Liver (tissue), 9 donors: Measurements from ENCODE around the gene SNRNP27. TPM values are rescaled to one million over a fixed set of nuclear protein-coding genes. Genes with fewer than 3 reads are reported as not detected.

ENCODE experiments used
- DNase-seq: peaks from one replicate; pipeline ENCODE4 v3.0.0-alpha.2; 2017; ENCODE audit warnings: low spot score
- H3K27ac ChIP-seq, 2 donors: one replicate each; pipeline ENCODE4 v1.7.0; 2013; ENCODE audit warnings: inconsistent platforms in 2 of 2, low read length in 2 of 2, control low read depth in 1 of 2, low read depth in 1 of 2, mild to moderate bottlenecking in 1 of 2
- H3K27me3 ChIP-seq, 4 donors: one replicate each; pipeline versions ENCODE4 v1.6.1 to v1.7.0; 2013; ENCODE audit warnings: low read length in 3 of 4, inconsistent platforms in 1 of 4, mild to moderate bottlenecking in 1 of 4, moderate library complexity in 1 of 4; ENCODE audit not compliant: control insufficient read depth in 4 of 4, insufficient read depth in 4 of 4
- H3K36me3 ChIP-seq, 4 donors: one replicate each; pipeline versions ENCODE4 v1.6.1 to v1.7.0; 2013; ENCODE audit warnings: low read length in 3 of 4, mild to moderate bottlenecking in 3 of 4, low read depth in 1 of 4, moderate library complexity in 1 of 4; ENCODE audit not compliant: control insufficient read depth in 4 of 4, insufficient read depth in 3 of 4
- H3K4me1 ChIP-seq, 4 donors: one replicate each; pipeline versions ENCODE4 v1.6.1 to v1.7.0; 2013; ENCODE audit warnings: low read length in 3 of 4, mild to moderate bottlenecking in 3 of 4, moderate library complexity in 1 of 4; ENCODE audit not compliant: control insufficient read depth in 4 of 4, insufficient read depth in 4 of 4
- H3K4me3 ChIP-seq, 3 donors: one replicate each; pipeline versions ENCODE4 v1.6.1 to v1.7.0; 2013; ENCODE audit warnings: low read length in 3 of 3, control low read depth in 1 of 3, low read depth in 1 of 3, mild to moderate bottlenecking in 1 of 3
- H3K9ac ChIP-seq, 2 donors: one replicate each; pipeline ENCODE4 v1.7.0; 2013; ENCODE audit warnings: low read length in 2 of 2, mild to moderate bottlenecking in 2 of 2, moderate library complexity in 2 of 2, control low read depth in 1 of 2, low read depth in 1 of 2
- H3K9me3 ChIP-seq, 4 donors: one replicate each; pipeline versions ENCODE4 v1.6.1 to v1.7.0; 2013; ENCODE audit warnings: low read length in 3 of 4; ENCODE audit not compliant: control insufficient read depth in 4 of 4
- CTCF ChIP-seq: fragments of 150-350 bp; IDR thresholded peaks from 2 replicates; pipeline ENCODE4 v1.5.1; 2017; ENCODE audit warnings: improper control_type of control experiment, low read depth, low read length; ENCODE audit not compliant: missing input control
- EGR1 ChIP-seq, 2 donors: IDR thresholded peaks; 2 replicates each; pipeline ENCODE4 v1.6.1; 2016 to 2018; ENCODE audit warnings: antibody characterized with exemption in 2 of 2, low read depth in 2 of 2
- FOXA1 ChIP-seq: IDR thresholded peaks from 2 replicates; pipeline ENCODE4 v1.6.1; 2016; ENCODE audit warnings: antibody characterized with exemption
- FOXA2 ChIP-seq: IDR thresholded peaks from 2 replicates; pipeline ENCODE4 v1.6.1; 2016; ENCODE audit warnings: antibody characterized with exemption
- GABPA ChIP-seq, 2 donors: IDR thresholded peaks in 1 of 2; conservative IDR thresholded peaks in 1 of 2; 2 replicates each; pipeline ENCODE4 v1.6.1; 2016; ENCODE audit warnings: antibody characterized with exemption in 2 of 2, mild to moderate bottlenecking in 1 of 2, moderate library complexity in 1 of 2
- HNF4A ChIP-seq, 2 donors: conservative IDR thresholded peaks; 2 replicates each; pipeline ENCODE4 v1.6.1; 2016; ENCODE audit warnings: antibody characterized with exemption in 2 of 2, mild to moderate bottlenecking in 2 of 2
- HNF4G ChIP-seq: IDR thresholded peaks from 2 replicates; pipeline ENCODE4 v1.6.1; 2016; ENCODE audit warnings: antibody characterized with exemption
- JUND ChIP-seq, 2 donors: IDR thresholded peaks; 2 replicates each; pipeline ENCODE4 v1.6.1; 2016; ENCODE audit warnings: antibody characterized with exemption in 2 of 2
- MAX ChIP-seq: IDR thresholded peaks from 2 replicates; pipeline ENCODE4 v1.6.1; 2016; ENCODE audit warnings: antibody characterized with exemption
- NR2F2 ChIP-seq: IDR thresholded peaks from 2 replicates; pipeline ENCODE4 v1.6.1; 2016; ENCODE audit warnings: antibody characterized with exemption
- RAD21 ChIP-seq, 2 donors: IDR thresholded peaks; 2 replicates each; pipeline ENCODE4 v1.6.1; 2016; ENCODE audit warnings: antibody characterized with exemption in 2 of 2, mild to moderate bottlenecking in 2 of 2
- REST ChIP-seq: IDR thresholded peaks from 2 replicates; pipeline ENCODE4 v1.6.1; 2016; ENCODE audit warnings: antibody characterized with exemption, mild to moderate bottlenecking
- RXRA ChIP-seq, 2 donors: IDR thresholded peaks; 2 replicates each; pipeline ENCODE4 v1.6.1; 2017 to 2018; ENCODE audit warnings: antibody characterized with exemption in 2 of 2, mild to moderate bottlenecking in 1 of 2
- SP1 ChIP-seq: IDR thresholded peaks from 2 replicates; pipeline ENCODE4 v1.6.1; 2018; ENCODE audit warnings: antibody characterized with exemption, mild to moderate bottlenecking
- TAF1 ChIP-seq: conservative IDR thresholded peaks from 2 replicates; pipeline ENCODE4 v1.6.1; 2016; ENCODE audit warnings: antibody characterized with exemption, mild to moderate bottlenecking
- YY1 ChIP-seq: IDR thresholded peaks from 2 replicates; pipeline ENCODE4 v1.6.1; 2016; ENCODE audit warnings: antibody characterized with exemption, mild to moderate bottlenecking
- WGBS: extraction: QIAGEN DNeasy Blood & Tissue Kit; methylation state at CpG from one replicate; pipeline ENCODE4 v1.1.7; 2013; 5-methylcytosine and 5-hydroxymethylcytosine counted together
- polyA plus RNA-seq, 2 donors: library from polyadenylated mRNA; stranded (reverse) in 1 of 2; unstranded in 1 of 2; fragments of 200-250 nt in 1 of 2; fragments of >200 nt in 1 of 2; fragmentation: Nextera tagmentation in 1 of 2; extraction: Ambion mirVana in 1 of 2; gene quantifications; one replicate each; pipeline versions ENCODE4 v1.2.1 to v1.2.3, GENCODE V29; 2013 to 2015
- total RNA-seq, 2 donors: library from RNA; depleted of rRNA; stranded (reverse); fragments of >200 nt; gene quantifications; one replicate each; pipeline ENCODE4 v1.2.3, GENCODE V29; 2014
- TF ChIP-seq, protein P1 (sequence below): IDR thresholded peaks from 2 replicates; pipeline ENCODE4 v1.6.1; 2016; ENCODE audit warnings: antibody characterized with exemption
- donor health status: healthy.
- donor health status: healthy.
- donor health status: healthy.
- donor health status: healthy.
- donor health status: healthy.

Gene SNRNP27
- total and polyA plus RNA-seq, 4 donors = 16.8 to 28.7 (median 20.0) TPM

DNA sequence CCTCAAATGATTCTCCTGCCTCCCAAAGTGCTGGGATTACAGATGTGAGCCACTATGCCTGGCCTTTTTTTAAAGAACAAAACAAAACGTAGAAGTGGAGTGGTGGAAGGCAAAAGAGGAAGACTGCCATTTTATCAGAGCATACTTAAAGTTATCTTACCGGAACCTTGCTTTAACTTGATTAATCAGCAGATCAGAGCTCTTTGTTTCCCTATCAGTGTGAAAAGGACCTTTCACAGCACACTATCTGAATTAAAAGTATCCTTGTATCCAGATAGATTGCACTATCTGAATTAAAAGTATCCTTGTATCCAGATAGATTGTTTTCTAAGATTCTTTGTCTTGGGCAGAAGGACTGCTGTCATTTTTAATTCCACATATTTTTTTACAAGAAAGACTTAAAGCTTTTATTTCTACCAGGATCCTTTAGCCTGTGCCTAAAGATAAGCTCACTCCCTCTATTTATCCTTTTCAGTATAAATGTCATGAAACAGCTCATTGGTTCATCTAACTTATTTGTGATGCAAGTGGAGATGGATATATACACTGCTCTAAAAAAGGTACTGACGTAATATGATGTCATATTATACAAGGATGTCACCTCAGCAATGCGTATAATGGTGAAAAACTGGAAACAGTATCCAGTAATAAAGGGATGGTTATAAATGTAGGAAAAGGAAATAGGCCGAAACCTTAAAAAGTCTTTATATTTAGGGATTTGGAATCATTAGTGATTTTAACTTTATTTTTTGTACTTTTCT is 46.5 kb upstream of the SNRNP27 start:
- H3K27ac ChIP-seq = no peak overlapping the region
- no peak for DNase-seq
- WGBS = 96% methylated on average over 5 of the region's 5 CpGs
- no peaks in the 10 kb centered on the region for H3K9me3 ChIP-seq
- H3K27me3 ChIP-seq = no peaks in the 10 kb centered on the region
- TF ChIP-seq HNF4G (no peak), FOXA2 (no peak), NR2F2 (no peak), CTCF (no peak), RXRA (IDR thresholded peaks at IDR 0.05) (no peak), MAX (no peak), FOXA1 (no peak), GABPA (IDR thresholded peaks at IDR 0.05 in 1 of 2, conservative IDR thresholded peaks at IDR 0.05 in 1 of 2) (no peak), YY1 (no peak), HNF4A (conservative IDR thresholded peaks at IDR 0.05) (no peak), JUND (IDR thresholded peaks at IDR 0.05) (no peak), TAF1 (no peak), RAD21 (IDR thresholded peaks at IDR 0.05) (no peak)
- TF ChIP-seq, protein P1, sequence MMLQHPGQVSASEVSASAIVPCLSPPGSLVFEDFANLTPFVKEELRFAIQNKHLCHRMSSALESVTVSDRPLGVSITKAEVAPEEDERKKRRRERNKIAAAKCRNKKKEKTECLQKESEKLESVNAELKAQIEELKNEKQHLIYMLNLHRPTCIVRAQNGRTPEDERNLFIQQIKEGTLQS = no peak
- no peaks in the 10 kb centered on the region for H3K4me1 ChIP-seq
- no peak overlapping the region for H3K4me3 ChIP-seq
- no peak overlapping the region for H3K9ac ChIP-seq
- H3K36me3 ChIP-seq = peaks cover 8 to 17% (median 13%) of the 10 kb centered on the region in 4 donors

DNA sequence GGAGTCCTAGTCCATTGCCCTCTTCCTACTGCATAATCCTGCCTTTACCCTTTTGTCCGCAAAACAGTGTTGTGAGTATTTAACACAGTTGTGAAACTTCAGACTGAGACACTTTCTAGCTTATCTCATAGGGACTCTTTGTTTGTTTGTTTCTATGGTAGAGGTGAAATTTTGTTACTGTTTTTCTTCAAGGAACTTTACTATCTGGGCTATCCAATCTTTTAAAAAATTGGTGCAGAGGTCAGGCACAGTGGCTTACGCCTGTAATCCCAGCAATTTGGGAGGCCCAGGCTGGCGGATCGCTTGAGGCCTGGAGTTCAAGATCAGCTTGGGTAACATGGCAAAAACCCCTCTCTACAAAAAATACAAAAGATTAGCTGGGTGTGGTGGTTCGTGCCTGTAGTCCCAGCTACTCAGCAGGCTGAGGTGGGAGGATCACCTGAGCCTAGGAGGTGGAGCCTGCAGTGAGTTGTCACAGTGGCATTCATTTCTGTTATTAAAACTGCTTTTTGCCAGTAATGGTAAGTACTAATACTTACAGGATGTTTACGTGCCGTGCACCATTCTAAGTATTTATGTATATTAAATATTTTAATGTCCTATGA is 45.5 kb upstream of the SNRNP27 start:
- H3K9me3 ChIP-seq = no peaks in the 10 kb centered on the region
- H3K27me3 ChIP-seq = no peaks in the 10 kb centered on the region
- TF ChIP-seq REST (no peak), SP1 (no peak), EGR1 (IDR thresholded peaks at IDR 0.05; ENCODE audit: low read depth in 2 of 2) (no peak), GABPA (IDR thresholded peaks at IDR 0.05 in 1 of 2, conservative IDR thresholded peaks at IDR 0.05 in 1 of 2) (no peak)
- TF ChIP-seq, protein P1 = no peak
- no peak overlapping the region for H3K27ac ChIP-seq
- H3K9ac ChIP-seq = no peak overlapping the region
- DNase-seq = no peak
- no peaks in the 10 kb centered on the region for H3K4me1 ChIP-seq
- no peak overlapping the region for H3K4me3 ChIP-seq
- peaks cover 8 to 17% (median 13%) of the 10 kb centered on the region in 4 donors for H3K36me3 ChIP-seq
- 96% methylated on average over 7 of the region's 7 CpGs for WGBS
